Lower lobe of right lung (tissue), 2 donors: ENCODE measurements around the gene SYNE2. TPM values are rescaled to one million over a fixed set of nuclear protein-coding genes. Genes with fewer than 3 reads are reported as not detected.

Experiments used
- ATAC-seq, 2 donors: fragments of 200-7000 bp; cut with Tn5 transposase; one replicate each; pipeline ENCODE4 v1.9.1; 2020 to 2022; ENCODE audit warnings: mild to moderate bottlenecking in 2 of 2, moderate library complexity in 2 of 2
- DNase-seq: peaks from one replicate; pipeline ENCODE4 v3.0.0-alpha.2; 2020
- H3K27ac ChIP-seq: fragments of 200-600 bp; one replicate; pipeline ENCODE4 v1.8.0; 2022
- H3K27me3 ChIP-seq: fragments of 200-600 bp; one replicate; pipeline ENCODE4 v1.8.0; 2022; ENCODE audit warnings: low read depth
- H3K36me3 ChIP-seq: fragments of 200-600 bp; one replicate; pipeline ENCODE4 v1.8.0; 2022; ENCODE audit warnings: mild to moderate bottlenecking
- H3K4me1 ChIP-seq: fragments of 200-600 bp; one replicate; pipeline ENCODE4 v1.8.0; 2022
- H3K4me3 ChIP-seq: fragments of 200-600 bp; one replicate; pipeline ENCODE4 v1.8.0; 2022; ENCODE audit warnings: mild to moderate bottlenecking
- H3K9me3 ChIP-seq: fragments of 200-600 bp; one replicate; pipeline ENCODE4 v1.8.0; 2022
- CTCF ChIP-seq: fragments of 200-600 bp; IDR thresholded peaks from one replicate; pipeline ENCODE4 v1.8.0; 2022; ENCODE audit warnings: antibody characterized with exemption, mild to moderate bottlenecking
- intact Hi-C: fragments of 100-400 bp; cut with DNase I; formaldehyde crosslinking; loops from one replicate; pipeline ENCODE4 v1.11.0; 2022
- total RNA-seq: library from RNA; stranded (reverse); fragmentation: NEBNext Ultra II Directional; extraction: Animal tissue kit (Norgen Biotek cat#: 25700); gene quantifications from one replicate; pipeline ENCODE4 v1.2.1, GENCODE V29; 2021
- donor health status: DM: no; HTN: yes; CAD: no; lungs with severe emphysema.

The SYNE2 gene
- total RNA-seq, 1 donor from 2014 or later, result 129 TPM

DNA sequence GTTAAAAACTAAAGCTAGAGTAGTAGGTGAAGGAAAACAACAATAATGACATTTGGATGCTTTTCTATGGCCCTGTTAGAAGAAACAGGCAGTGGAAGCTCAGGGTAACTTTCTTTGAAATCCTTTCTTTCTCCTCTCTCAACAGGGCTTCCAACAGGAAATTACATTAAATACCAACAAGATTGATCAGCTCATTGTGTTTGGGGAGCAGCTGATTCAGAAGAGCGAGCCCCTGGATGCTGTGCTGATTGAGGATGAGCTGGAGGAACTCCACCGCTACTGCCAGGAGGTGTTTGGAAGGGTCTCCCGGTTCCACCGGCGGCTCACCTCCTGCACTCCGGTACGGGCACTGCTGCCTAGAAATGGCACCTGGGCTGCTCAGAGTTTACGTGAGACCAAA lies 359.9 kb downstream of the SYNE2 start:
- no peaks in the 10 kb centered on the region for H3K9me3 ChIP-seq
- H3K36me3 ChIP-seq, result peaks cover 91% of the 10 kb centered on the region
- ATAC-seq, result no peak
- H3K27ac ChIP-seq, result peak overlapping the region; percentile 43
- no peak for DNase-seq
- H3K4me3 ChIP-seq, result no peak overlapping the region
- H3K4me1 ChIP-seq, result peaks cover 28% of the 10 kb centered on the region
- H3K27me3 ChIP-seq, result no peaks in the 10 kb centered on the region
- TF ChIP-seq CTCF, result no peak
- intact Hi-C loops, result no loop called here

DNA sequence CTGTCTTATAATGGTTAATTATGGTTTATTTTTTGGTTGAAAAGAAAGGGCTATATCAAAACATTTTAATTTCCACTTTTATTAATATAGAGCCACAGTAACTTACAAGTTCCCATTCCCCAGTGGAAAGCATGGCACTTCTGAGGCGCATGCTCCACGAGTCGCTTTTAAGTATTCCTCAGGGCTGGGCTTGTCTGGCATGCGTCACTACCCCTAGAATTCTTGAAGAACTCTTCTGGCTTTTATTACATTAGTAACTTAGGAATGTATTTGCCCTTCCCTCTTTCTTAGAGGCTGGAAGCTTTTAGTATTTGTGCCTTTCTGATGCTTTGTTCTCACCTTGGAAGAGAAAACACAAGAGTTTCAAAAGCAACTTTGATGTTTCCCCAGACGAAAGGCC lies 360.3 kb downstream of the SYNE2 start:
- H3K4me1 ChIP-seq, result peaks cover 28% of the 10 kb centered on the region
- no peak overlapping the region for H3K4me3 ChIP-seq
- no peak for TF ChIP-seq CTCF
- H3K36me3 ChIP-seq, result peaks cover 95% of the 10 kb centered on the region
- intact Hi-C loops, result no loop called here
- ATAC-seq, result peak; percentile 71 to 88
- no peaks in the 10 kb centered on the region for H3K27me3 ChIP-seq
- DNase-seq, result peak; percentile 61
- H3K27ac ChIP-seq, result peak overlapping the region; percentile 73
- H3K9me3 ChIP-seq, result no peaks in the 10 kb centered on the region

GRCh38 chr14:64213853-64214570 lies 361.2 kb downstream of the SYNE2 start:
- H3K36me3 ChIP-seq, result peaks cover 96% of the 10 kb centered on the region

DNA sequence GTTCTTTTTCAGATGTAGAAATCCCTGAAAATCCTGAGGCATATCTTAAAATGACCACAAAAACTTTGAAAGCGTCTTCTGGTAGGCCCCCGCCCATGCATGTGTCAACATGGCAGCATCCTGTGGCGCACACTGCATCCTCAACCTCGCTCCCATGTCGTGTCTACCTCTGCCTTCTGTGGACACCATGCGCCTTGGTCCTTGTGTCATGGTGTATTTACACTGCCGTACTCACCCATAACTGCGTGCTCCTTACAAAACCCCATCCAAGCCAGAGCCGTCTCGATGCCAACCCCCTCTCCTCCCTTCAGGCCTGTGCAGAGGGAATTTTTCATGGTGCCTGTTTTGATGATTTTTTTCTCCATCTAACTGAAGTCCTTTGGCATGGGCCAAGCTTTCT lies 362.5 kb downstream of the SYNE2 start:
- no peak for DNase-seq
- Histone ChIP-seq H3K4me3 (no peak overlapping the region), H3K36me3 (peaks cover 96% of the 10 kb centered on the region), H3K27me3 (no peaks in the 10 kb centered on the region), H3K4me1 (peaks cover 19% of the 10 kb centered on the region), H3K9me3 (no peaks in the 10 kb centered on the region), H3K27ac (no peak overlapping the region)
- no peak for ATAC-seq
- intact Hi-C loops, result no loop called here
- no peak for TF ChIP-seq CTCF

More at GRCh38 chr14:64213853-64214570, 361.2 kb downstream of the SYNE2 start:
- intact Hi-C loops, result no loop called here
- H3K27me3 ChIP-seq, result no peaks in the 10 kb centered on the region
- peaks cover 30% of the 10 kb centered on the region for H3K4me1 ChIP-seq
- no peaks in the 10 kb centered on the region for H3K9me3 ChIP-seq
- no peak for TF ChIP-seq CTCF
- peak overlapping the region; percentile 73 for H3K27ac ChIP-seq
- ATAC-seq, result no peak
- no peak overlapping the region for H3K4me3 ChIP-seq
- no peak for DNase-seq

GRCh38 chr14:64215978-64216377 lies 363.2 kb downstream of the SYNE2 start:
- Histone ChIP-seq H3K4me3 (no peak overlapping the region), H3K4me1 (peaks cover 18% of the 10 kb centered on the region), H3K9me3 (no peaks in the 10 kb centered on the region), H3K27me3 (no peaks in the 10 kb centered on the region), H3K36me3 (peaks cover 97% of the 10 kb centered on the region), H3K27ac (no peak overlapping the region)
- ATAC-seq, result no peak
- DNase-seq, result no peak
- intact Hi-C loops, result no loop called here
- TF ChIP-seq CTCF, result no peak
